Neural progenitor cell (in vitro differentiated cells): ENCODE measurements around the gene BORCS8.

Source experiments
- EZH2 ChIP-seq: fragments of 200-600 bp; sonication (generic); IDR thresholded peaks from 2 replicates; pipeline ENCODE4 v1.6.1; 2017; ENCODE audit warnings: antibody characterized with exemption, mild to moderate bottlenecking, moderate library complexity
- EZH2phosphoT487 ChIP-seq: fragments of 200-600 bp; sonication (generic); IDR thresholded peaks from 2 replicates; pipeline ENCODE4 v1.6.1; 2017; ENCODE audit warnings: antibody characterized with exemption
- TF ChIP-seq, protein P1 (sequence below): fragments of 200-600 bp; sonication (generic); IDR thresholded peaks from 2 replicates; pipeline ENCODE4 v1.5.1; 2017; ENCODE audit warnings: antibody characterized with exemption, mild to moderate bottlenecking

DNA sequence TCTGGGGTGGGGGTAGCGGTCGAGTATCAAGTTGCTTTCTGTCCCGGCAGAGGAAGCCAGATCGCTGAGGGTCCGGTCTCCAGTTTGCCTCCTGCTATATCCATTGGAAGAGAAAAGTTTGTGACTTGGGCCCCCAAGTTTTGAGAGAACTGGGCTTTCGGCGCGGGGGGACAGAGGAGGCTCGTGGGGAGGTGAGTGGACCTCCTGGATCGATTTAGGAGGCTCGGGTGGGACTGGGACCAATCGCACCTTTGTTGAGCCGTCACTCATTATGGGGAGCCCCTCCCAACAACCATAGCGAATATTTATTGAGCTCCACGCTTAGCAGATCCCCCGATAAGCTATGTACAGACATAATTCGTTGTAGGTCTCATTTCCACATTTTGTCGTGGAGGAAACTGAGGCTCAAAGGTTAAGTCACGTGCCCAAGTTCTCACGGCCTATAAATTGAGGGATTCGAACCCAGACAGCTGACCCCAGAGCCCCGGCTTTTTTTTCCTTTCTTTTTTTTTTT lies 1.0 kb upstream of the BORCS8 start:
- TF ChIP-seq, protein P1, sequence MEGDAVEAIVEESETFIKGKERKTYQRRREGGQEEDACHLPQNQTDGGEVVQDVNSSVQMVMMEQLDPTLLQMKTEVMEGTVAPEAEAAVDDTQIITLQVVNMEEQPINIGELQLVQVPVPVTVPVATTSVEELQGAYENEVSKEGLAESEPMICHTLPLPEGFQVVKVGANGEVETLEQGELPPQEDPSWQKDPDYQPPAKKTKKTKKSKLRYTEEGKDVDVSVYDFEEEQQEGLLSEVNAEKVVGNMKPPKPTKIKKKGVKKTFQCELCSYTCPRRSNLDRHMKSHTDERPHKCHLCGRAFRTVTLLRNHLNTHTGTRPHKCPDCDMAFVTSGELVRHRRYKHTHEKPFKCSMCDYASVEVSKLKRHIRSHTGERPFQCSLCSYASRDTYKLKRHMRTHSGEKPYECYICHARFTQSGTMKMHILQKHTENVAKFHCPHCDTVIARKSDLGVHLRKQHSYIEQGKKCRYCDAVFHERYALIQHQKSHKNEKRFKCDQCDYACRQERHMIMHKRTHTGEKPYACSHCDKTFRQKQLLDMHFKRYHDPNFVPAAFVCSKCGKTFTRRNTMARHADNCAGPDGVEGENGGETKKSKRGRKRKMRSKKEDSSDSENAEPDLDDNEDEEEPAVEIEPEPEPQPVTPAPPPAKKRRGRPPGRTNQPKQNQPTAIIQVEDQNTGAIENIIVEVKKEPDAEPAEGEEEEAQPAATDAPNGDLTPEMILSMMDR, result no peak
- TF ChIP-seq EZH2, result no peak
- no peak for TF ChIP-seq EZH2phosphoT487
